DOHH2 (cell line): ENCODE measurements around the gene CBFA2T3.

Experiments used
- CTCF ChIP-seq: fragments of 200-600 bp; sonication (generic); IDR thresholded peaks from one replicate; pipeline ENCODE4 v1.5.1; 2014; ENCODE audit warnings: antibody characterized with exemption, mild to moderate bottlenecking, low read depth, low read length; ENCODE audit not compliant: poor library complexity, severe bottlenecking
- EZH2phosphoT487 ChIP-seq: fragments of 200-600 bp; sonication (generic); IDR thresholded peaks from 2 replicates; pipeline ENCODE4 v1.6.1; 2017; ENCODE audit warnings: borderline replicate concordance, mild to moderate bottlenecking, antibody characterized with exemption, low read length, moderate library complexity, mixed read lengths

- TF ChIP-seq CTCF (no peak), EZH2phosphoT487 (no peak)
These were observed 91.2 kb downstream of the CBFA2T3 start for GRCh38 chr16:88885693-88886280.
